Measurements from ENCODE around the gene SCN1A.
"Not testable (repeated sequence)": the region's sequence is repeated elsewhere in the genome, so short reads cannot be mapped to it uniquely, and the experiment has no call there.

Gene SCN1A

DNA sequence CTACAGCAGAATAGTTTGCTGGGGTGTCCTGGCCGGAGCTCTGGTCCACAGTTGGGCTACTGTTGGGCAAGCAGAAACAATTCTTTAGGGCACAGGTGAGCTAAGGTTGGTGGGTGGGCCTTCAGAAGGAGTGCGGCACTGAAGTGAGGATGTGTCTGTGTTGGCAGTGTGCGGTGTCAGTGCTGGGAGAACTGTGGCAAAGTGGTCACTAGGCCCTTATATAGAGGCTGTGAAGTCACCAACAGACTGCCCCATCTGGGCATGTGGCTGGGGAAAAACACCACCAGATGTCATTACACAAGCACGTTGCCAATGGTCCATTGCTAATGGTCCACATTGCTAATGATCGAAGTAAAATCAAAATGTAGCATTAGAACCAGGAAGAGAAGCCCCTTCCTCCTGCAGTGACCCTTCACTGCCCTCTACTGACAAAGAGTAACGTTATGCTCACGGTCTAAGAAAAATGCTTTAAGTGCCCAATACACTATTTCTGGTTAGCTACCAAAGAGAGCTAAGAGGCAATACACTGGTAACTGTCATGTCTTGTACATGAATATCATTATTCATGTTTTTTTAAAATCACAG lies 21.3 kb downstream of the SCN1A start:
- DNase-seq (ENCODE audit: extremely low read depth, low read depth), result no peak
- no peak overlapping the region for H3K4me3 ChIP-seq (replicated peaks; ENCODE audit: low read depth, low read length)
- peak; percentile 23 for TF ChIP-seq CTCF (IDR thresholded peaks at IDR 0.05; ENCODE audit: low read depth, low read length, missing control alignments)

DNA sequence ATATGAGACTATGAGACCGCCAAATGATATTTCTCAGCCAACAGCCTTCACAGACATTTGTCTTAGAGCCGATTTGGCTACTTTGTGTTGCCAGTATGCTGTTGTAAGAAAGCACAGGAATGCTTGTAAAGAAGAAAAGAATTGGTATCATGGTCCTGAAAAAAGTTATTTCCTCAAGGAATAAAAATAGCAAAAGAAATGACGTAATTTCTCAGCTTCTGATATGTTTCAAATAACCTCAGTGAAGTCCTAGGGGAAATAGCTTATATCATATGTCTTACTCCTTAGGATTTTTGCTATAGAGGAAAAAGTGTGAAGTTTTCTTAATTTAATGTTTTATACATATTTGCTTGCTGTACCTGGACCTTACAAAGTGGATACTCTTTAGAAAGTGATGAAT lies 23.0 kb downstream of the SCN1A start:
- TF ChIP-seq CTCF (IDR thresholded peaks at IDR 0.05; ENCODE audit: low read depth, low read length, missing control alignments), result no peak
- DNase-seq (ENCODE audit: extremely low read depth, low read depth), result no peak
- no peak overlapping the region for H3K4me3 ChIP-seq (replicated peaks; ENCODE audit: low read depth, low read length)

GRCh38 chr2:166104084-166104483 lies 23.7 kb downstream of the SCN1A start:
- DNase-seq (ENCODE audit: extremely low read depth, low read depth), result no peak
- H3K4me3 ChIP-seq (replicated peaks; ENCODE audit: low read depth, low read length), result no peak overlapping the region
- no peak for TF ChIP-seq CTCF (IDR thresholded peaks at IDR 0.05; ENCODE audit: low read depth, low read length, missing control alignments)

GRCh38 chr2:166103277-166103676 lies 24.5 kb downstream of the SCN1A start:
- DNase-seq (ENCODE audit: extremely low read depth, low read depth); H3K4me3 ChIP-seq (replicated peaks; ENCODE audit: low read depth, low read length): not testable (repeated sequence)

- no peak overlapping the region for H3K4me3 ChIP-seq (replicated peaks; ENCODE audit: low read depth, low read length)
- TF ChIP-seq CTCF (IDR thresholded peaks at IDR 0.05; ENCODE audit: low read depth, low read length, missing control alignments), result no peak
- no peak for DNase-seq (ENCODE audit: extremely low read depth, low read depth)
These were observed 33.5 kb downstream of the SCN1A start for GRCh38 chr2:166094325-166094724.

DNA sequence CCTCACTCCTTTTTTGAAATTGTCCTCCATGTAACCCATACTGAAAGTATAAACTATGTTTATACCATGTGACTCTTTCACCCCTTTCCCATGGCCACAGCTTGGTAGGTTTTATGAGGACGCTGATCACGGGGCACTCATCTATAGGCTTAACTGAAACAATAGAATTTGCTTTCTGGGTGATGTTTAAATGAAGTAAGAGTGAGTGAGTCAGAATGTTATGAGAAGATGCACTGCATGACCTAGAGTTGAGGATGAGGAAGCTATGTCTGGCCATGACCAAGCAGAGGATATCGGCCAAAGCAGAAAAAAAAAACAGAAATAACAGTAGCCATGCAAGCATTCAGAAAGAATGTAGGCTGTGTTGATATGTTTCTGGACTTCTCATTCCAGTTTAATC lies 34.9 kb downstream of the SCN1A start:
- TF ChIP-seq CTCF (IDR thresholded peaks at IDR 0.05; ENCODE audit: low read depth, low read length, missing control alignments), result no peak
- no peak overlapping the region for H3K4me3 ChIP-seq (replicated peaks; ENCODE audit: low read depth, low read length)
- no peak for DNase-seq (ENCODE audit: extremely low read depth, low read depth)

GRCh38 chr2:166091439-166091838 lies 36.4 kb downstream of the SCN1A start:
- no peak for TF ChIP-seq CTCF (IDR thresholded peaks at IDR 0.05; ENCODE audit: low read depth, low read length, missing control alignments)
- H3K4me3 ChIP-seq (replicated peaks; ENCODE audit: low read depth, low read length), result no peak overlapping the region
- no peak for DNase-seq (ENCODE audit: extremely low read depth, low read depth)
